Measurements from ENCODE around the gene PARS2.

DNA sequence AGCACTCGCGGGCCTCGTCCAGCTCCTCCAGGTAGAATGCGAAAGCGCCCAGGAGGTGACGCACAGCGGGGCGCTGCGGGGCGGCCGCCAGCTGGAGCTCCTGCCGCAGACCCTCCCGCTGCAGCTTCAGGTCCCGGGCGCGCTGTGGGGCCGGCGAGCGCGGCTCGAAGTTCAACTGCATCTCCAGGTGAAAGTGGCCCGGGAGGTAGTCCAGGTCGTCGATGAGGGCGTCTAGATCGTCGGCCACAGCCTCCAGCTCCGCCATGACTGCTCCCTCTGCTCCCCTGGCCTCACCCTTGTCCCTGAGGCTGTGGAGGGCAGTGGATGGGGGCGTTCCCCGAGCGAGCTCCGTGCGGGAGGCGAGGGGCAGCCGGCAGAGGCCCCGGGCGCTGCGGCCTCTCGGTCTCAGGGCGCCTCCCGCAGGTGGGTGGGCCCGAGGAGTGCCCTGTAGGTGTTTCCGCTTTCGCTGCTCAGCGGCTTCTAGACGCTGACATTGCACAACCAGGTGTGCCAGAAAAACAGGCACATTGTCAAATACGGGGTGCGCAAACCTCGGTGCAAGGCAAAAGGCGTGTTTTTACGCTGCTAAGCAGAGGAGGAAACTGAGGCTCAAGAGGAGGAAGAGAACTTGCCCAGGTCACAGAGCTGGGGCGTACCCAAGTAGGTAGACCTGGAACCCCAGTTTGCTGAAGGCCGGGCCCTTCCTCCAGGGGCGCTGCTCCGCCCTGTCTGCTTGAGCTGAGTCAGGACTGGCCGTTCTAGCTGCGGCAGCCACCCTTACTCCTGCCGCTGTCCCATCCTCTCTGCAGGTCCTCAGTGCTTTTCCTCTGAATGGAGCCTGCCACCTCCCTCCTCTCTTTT, 36.8 kb upstream of the PARS2 start, which contains the start of gene TTC22:
- peak; percentile 39; the same call in 1 of the 2 replicates for TF ChIP-seq POLR2AphosphoS5 (IDR thresholded peaks at IDR 0.05; ENCODE audit: low read depth, low read length)
- 0 out of 2 replicates have a peak, but pooled peaks have one; percentile 33 for TF ChIP-seq CBX3 (IDR thresholded peaks at IDR 0.05; ENCODE audit: low read depth)
